ENCODE results near the gene TMEM38B. TPM values are rescaled to one million over a fixed set of nuclear protein-coding genes. Genes with fewer than 3 reads are reported as not detected.

The TMEM38B gene
- total and polyA plus RNA-seq, 2 of the 8 experiments (the other 6 are each of a cell fraction or from before 2014, with no cell fraction given) = 10.6 to 12.4 TPM

DNA sequence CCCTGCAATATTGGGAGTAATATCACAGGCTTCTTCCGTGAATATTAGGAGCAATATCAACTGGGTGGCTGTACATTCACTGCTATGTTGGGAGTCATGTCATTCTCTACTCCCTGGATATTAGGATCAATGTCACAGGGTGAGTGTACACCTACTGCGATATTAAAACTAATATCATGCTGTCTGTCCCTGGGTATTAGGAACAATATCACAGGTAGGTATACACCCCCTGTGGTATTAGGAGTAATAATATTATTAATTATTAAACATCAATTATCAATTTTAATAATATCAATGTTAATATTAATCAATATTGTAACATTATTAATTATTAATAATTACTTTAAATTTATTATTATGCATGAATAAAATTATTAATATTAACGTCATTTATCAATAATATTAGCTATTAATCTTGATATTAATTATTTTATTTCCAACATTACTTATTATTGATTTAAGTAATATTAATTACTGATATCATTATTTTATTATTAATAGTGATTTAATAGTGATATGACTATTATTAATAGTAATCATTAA lies 121.9 kb downstream of the TMEM38B start (continued):
- TF ChIP-seq, protein P1, sequence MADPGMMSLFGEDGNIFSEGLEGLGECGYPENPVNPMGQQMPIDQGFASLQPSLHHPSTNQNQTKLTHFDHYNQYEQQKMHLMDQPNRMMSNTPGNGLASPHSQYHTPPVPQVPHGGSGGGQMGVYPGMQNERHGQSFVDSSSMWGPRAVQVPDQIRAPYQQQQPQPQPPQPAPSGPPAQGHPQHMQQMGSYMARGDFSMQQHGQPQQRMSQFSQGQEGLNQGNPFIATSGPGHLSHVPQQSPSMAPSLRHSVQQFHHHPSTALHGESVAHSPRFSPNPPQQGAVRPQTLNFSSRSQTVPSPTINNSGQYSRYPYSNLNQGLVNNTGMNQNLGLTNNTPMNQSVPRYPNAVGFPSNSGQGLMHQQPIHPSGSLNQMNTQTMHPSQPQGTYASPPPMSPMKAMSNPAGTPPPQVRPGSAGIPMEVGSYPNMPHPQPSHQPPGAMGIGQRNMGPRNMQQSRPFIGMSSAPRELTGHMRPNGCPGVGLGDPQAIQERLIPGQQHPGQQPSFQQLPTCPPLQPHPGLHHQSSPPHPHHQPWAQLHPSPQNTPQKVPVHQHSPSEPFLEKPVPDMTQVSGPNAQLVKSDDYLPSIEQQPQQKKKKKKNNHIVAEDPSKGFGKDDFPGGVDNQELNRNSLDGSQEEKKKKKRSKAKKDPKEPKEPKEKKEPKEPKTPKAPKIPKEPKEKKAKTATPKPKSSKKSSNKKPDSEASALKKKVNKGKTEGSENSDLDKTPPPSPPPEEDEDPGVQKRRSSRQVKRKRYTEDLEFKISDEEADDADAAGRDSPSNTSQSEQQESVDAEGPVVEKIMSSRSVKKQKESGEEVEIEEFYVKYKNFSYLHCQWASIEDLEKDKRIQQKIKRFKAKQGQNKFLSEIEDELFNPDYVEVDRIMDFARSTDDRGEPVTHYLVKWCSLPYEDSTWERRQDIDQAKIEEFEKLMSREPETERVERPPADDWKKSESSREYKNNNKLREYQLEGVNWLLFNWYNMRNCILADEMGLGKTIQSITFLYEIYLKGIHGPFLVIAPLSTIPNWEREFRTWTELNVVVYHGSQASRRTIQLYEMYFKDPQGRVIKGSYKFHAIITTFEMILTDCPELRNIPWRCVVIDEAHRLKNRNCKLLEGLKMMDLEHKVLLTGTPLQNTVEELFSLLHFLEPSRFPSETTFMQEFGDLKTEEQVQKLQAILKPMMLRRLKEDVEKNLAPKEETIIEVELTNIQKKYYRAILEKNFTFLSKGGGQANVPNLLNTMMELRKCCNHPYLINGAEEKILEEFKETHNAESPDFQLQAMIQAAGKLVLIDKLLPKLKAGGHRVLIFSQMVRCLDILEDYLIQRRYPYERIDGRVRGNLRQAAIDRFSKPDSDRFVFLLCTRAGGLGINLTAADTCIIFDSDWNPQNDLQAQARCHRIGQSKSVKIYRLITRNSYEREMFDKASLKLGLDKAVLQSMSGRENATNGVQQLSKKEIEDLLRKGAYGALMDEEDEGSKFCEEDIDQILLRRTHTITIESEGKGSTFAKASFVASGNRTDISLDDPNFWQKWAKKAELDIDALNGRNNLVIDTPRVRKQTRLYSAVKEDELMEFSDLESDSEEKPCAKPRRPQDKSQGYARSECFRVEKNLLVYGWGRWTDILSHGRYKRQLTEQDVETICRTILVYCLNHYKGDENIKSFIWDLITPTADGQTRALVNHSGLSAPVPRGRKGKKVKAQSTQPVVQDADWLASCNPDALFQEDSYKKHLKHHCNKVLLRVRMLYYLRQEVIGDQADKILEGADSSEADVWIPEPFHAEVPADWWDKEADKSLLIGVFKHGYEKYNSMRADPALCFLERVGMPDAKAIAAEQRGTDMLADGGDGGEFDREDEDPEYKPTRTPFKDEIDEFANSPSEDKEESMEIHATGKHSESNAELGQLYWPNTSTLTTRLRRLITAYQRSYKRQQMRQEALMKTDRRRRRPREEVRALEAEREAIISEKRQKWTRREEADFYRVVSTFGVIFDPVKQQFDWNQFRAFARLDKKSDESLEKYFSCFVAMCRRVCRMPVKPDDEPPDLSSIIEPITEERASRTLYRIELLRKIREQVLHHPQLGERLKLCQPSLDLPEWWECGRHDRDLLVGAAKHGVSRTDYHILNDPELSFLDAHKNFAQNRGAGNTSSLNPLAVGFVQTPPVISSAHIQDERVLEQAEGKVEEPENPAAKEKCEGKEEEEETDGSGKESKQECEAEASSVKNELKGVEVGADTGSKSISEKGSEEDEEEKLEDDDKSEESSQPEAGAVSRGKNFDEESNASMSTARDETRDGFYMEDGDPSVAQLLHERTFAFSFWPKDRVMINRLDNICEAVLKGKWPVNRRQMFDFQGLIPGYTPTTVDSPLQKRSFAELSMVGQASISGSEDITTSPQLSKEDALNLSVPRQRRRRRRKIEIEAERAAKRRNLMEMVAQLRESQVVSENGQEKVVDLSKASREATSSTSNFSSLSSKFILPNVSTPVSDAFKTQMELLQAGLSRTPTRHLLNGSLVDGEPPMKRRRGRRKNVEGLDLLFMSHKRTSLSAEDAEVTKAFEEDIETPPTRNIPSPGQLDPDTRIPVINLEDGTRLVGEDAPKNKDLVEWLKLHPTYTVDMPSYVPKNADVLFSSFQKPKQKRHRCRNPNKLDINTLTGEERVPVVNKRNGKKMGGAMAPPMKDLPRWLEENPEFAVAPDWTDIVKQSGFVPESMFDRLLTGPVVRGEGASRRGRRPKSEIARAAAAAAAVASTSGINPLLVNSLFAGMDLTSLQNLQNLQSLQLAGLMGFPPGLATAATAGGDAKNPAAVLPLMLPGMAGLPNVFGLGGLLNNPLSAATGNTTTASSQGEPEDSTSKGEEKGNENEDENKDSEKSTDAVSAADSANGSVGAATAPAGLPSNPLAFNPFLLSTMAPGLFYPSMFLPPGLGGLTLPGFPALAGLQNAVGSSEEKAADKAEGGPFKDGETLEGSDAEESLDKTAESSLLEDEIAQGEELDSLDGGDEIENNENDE (IDR thresholded peaks at IDR 0.05; ENCODE audit: insufficient replicate concordance, low read length) = no peak
- no peak for TF ChIP-seq CEBPB (IDR thresholded peaks at IDR 0.05; ENCODE audit: low read depth, low read length)
- no peak for TF ChIP-seq HDAC6 (IDR thresholded peaks at IDR 0.05; ENCODE audit: low read depth, low read length)
